ES-I3 (cell line): Measurements from ENCODE around the gene FAM9C.
"Not testable (repeated sequence)": the region's sequence is repeated elsewhere in the genome, so short reads cannot be mapped to it uniquely, and the experiment has no call there.

Experiments
- H3K36me3 ChIP-seq: 2 replicates; pipeline ENCODE4 v1.6.1; 2013; ENCODE audit warnings: mild to moderate bottlenecking, low read length, control low read depth, moderate library complexity; ENCODE audit not compliant: insufficient read depth
- H3K4me1 ChIP-seq: 2 replicates; pipeline ENCODE4 v1.6.1; 2013; ENCODE audit warnings: mild to moderate bottlenecking, control low read depth, low read length; ENCODE audit not compliant: insufficient read depth
- H3K9ac ChIP-seq: 2 replicates; pipeline ENCODE4 v1.6.1; 2013; ENCODE audit warnings: low read depth, mild to moderate bottlenecking, low read length, moderate library complexity
- H3K9me3 ChIP-seq: 2 replicates; pipeline ENCODE4 v1.6.1; 2013; ENCODE audit warnings: mild to moderate bottlenecking, low read length, moderate library complexity; ENCODE audit not compliant: control insufficient read depth, insufficient read depth

Gene FAM9C

GRCh38 chrX:13036896-13037295 is 7.5 kb downstream of the FAM9C start:
- Histone ChIP-seq H3K9ac (no peak overlapping the region), H3K4me1 (peaks cover under 1% of the 10 kb centered on the region; the same call in 1 of the 2 replicates), H3K36me3 (no peaks in the 10 kb centered on the region), H3K9me3 (no peaks in the 10 kb centered on the region)

GRCh38 chrX:13033193-13033592 is 11.2 kb downstream of the FAM9C start:
- Histone ChIP-seq H3K36me3 (no peaks in the 10 kb centered on the region), H3K9ac (no peak overlapping the region), H3K9me3 (no peaks in the 10 kb centered on the region), H3K4me1 (peaks cover 20% of the 10 kb centered on the region)

GRCh38 chrX:13029887-13030771 is 14.3 kb downstream of the FAM9C start:
- peak overlapping the region; percentile 34 for H3K9ac ChIP-seq
- H3K36me3 ChIP-seq = no peaks in the 10 kb centered on the region
- peaks cover 26% of the 10 kb centered on the region for H3K4me1 ChIP-seq
- H3K9me3 ChIP-seq = no peaks in the 10 kb centered on the region

- H3K4me1 ChIP-seq = peaks cover 26% of the 10 kb centered on the region
- H3K36me3 ChIP-seq = no peaks in the 10 kb centered on the region
- H3K9me3 ChIP-seq = no peaks in the 10 kb centered on the region
- H3K9ac ChIP-seq = peak overlapping the region; percentile 34; the same call in 1 of the 2 replicates
These were observed 14.9 kb downstream of the FAM9C start for GRCh38 chrX:13029637-13029886.

GRCh38 chrX:13028871-13029636 is 15.4 kb downstream of the FAM9C start:
- Histone ChIP-seq H3K36me3 (no peaks in the 10 kb centered on the region), H3K9ac (peak overlapping the region; percentile 34), H3K9me3 (no peaks in the 10 kb centered on the region), H3K4me1 (peaks cover 26% of the 10 kb centered on the region)

- H3K9ac ChIP-seq = no peak overlapping the region
- H3K36me3 ChIP-seq = no peaks in the 10 kb centered on the region
- H3K4me1 ChIP-seq = peaks cover 38% of the 10 kb centered on the region
- no peaks in the 10 kb centered on the region for H3K9me3 ChIP-seq
These were observed 17.4 kb downstream of the FAM9C start for GRCh38 chrX:13026877-13027652.

- H3K36me3 ChIP-seq = no peaks in the 10 kb centered on the region
- H3K4me1 ChIP-seq = peaks cover 29% of the 10 kb centered on the region
- H3K9me3 ChIP-seq = no peaks in the 10 kb centered on the region
- H3K9ac ChIP-seq = no peak overlapping the region
These were observed 19.4 kb downstream of the FAM9C start for GRCh38 chrX:13024986-13025385.

- no peaks in the 10 kb centered on the region for H3K36me3 ChIP-seq
- H3K9me3 ChIP-seq = no peaks in the 10 kb centered on the region
- no peak overlapping the region for H3K9ac ChIP-seq
- peaks cover 26% of the 10 kb centered on the region for H3K4me1 ChIP-seq
These were observed 20.4 kb downstream of the FAM9C start for GRCh38 chrX:13023979-13024378.

- no peaks in the 10 kb centered on the region for H3K36me3 ChIP-seq
- no peaks in the 10 kb centered on the region for H3K9me3 ChIP-seq
These were observed 20.9 kb downstream of the FAM9C start for GRCh38 chrX:13023567-13023966.

GRCh38 chrX:13022926-13023325 is 21.5 kb downstream of the FAM9C start:
- Histone ChIP-seq H3K9me3 (no peaks in the 10 kb centered on the region), H3K36me3 (no peaks in the 10 kb centered on the region), H3K9ac (no peak overlapping the region), H3K4me1 (peaks cover 20% of the 10 kb centered on the region)

More at GRCh38 chrX:13023567-13023966, 20.9 kb downstream of the FAM9C start:
- Histone ChIP-seq H3K9ac (no peak overlapping the region), H3K4me1 (peaks cover 22% of the 10 kb centered on the region)

GRCh38 chrX:13016731-13017130 is 27.7 kb downstream of the FAM9C start:
- H3K9me3 ChIP-seq, H3K9ac ChIP-seq, H3K36me3 ChIP-seq: not testable (repeated sequence)
- peaks cover 20% of the 10 kb centered on the region for H3K4me1 ChIP-seq

- Histone ChIP-seq H3K9me3 (no peaks in the 10 kb centered on the region), H3K9ac (no peak overlapping the region), H3K4me1 (peaks cover 20% of the 10 kb centered on the region), H3K36me3 (no peaks in the 10 kb centered on the region)
These were observed 28.7 kb downstream of the FAM9C start for GRCh38 chrX:13015536-13016236.

GRCh38 chrX:13014111-13015096 is 30.0 kb downstream of the FAM9C start:
- no peak overlapping the region for H3K9ac ChIP-seq
- no peaks in the 10 kb centered on the region for H3K36me3 ChIP-seq
- H3K9me3 ChIP-seq = no peaks in the 10 kb centered on the region

More at GRCh38 chrX:13014111-13015096, 30.0 kb downstream of the FAM9C start:
- peaks cover 20% of the 10 kb centered on the region for H3K4me1 ChIP-seq
